ENCODE results near the gene ESPN. TPM values are rescaled to one million over a fixed set of nuclear protein-coding genes. Genes with fewer than 3 reads are reported as not detected.

Gene ESPN
- polyA plus RNA-seq, 1 donor (not counting 4 experiments of a cell fraction or from before 2014, with no cell fraction given): 0.47 TPM

DNA sequence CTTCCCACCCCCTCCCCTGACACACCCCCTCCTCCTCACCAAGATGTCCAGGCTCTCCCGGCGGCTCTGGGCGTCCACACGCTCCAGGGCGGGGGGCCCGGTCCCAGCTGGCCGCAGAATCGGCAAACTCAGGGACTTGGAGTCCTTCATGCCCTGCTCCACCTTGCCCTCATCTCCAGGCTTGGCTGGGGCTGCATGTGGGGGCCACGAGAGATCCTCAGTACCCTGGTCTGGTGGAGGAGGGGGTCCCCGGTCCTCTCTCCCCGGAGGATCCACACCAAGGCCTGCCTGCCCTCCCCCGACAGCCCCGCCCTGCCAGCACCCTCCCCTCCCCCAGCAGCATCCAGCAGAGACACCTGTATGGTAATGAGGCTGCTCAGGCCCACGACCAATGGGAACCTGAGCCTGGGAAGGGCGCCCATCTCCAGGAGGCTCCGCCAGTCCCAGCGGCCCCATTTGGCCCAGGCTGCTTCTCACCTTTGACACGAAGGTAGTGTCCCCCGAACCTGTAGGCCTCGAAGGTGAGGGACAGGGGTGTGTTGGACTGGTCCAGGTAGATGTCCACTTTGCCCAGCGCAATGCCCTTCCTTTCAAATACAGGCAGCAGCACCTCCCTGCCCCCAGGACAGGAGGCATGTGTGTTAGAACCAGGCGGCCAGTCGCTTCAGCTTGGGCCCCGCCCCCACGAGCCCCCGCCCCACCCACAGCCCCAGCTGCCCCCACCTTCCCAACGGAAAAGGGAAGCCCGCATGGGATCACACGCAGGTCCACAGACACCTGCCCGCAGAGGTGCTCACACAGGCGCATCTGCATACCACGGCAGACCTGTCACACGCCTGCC lies 49.6 kb downstream of the ESPN start:
- peaks cover 20% of the 10 kb centered on the region for H3K4me1 ChIP-seq (ENCODE audit: control insufficient read depth, extremely low read depth, insufficient read depth, low read length)
- no peak for FAIRE-seq
- dilution Hi-C loops (cut with MboI; ENCODE audit: extremely low pct_ligation_motif_present, low sequenced_read_pairs): no loop called here

DNA sequence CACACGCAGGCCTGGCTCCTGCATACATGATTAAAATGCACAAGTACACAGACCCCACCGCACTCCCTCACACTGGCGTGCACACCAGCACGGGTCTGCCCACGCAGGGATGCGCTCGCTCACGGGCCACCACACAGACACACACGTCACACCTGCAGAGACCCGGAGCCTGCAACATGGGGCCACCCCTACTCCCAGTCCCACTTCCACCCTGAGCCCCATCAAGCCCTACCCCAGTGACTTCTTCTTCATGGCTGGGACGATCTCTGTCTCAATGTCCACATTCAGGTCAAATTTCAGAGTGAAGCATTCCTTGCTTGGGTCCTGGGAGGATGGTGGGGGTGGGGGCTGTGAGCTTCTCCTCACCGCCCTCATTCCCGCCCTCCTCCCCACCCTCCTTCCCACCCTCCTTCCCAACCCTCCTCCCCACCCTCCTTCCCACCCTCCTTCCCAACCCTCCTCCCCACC lies 50.3 kb downstream of the ESPN start:
- Histone ChIP-seq H3K9me1 (ENCODE audit: control insufficient read depth, extremely low read depth, insufficient read depth, low read length) (peaks cover 2% of the 10 kb centered on the region), H3K4me2 (ENCODE audit: control insufficient read depth, extremely low read depth, insufficient read depth, low read depth, low read length) (no peak overlapping the region), H3K27ac (ENCODE audit: control insufficient read depth, insufficient read depth, low read length) (no peak overlapping the region), H3K4me1 (ENCODE audit: control insufficient read depth, extremely low read depth, insufficient read depth, low read length) (peaks cover 20% of the 10 kb centered on the region), H3K9ac (ENCODE audit: control insufficient read depth, extremely low read depth, insufficient read depth, low read length) (no peak overlapping the region), H3K27me3 (ENCODE audit: control insufficient read depth, extremely low read depth, insufficient read depth, low read length) (no peaks in the 10 kb centered on the region), H3K36me3 (ENCODE audit: control insufficient read depth in 2 of 2, extremely low read depth in 1 of 2, insufficient read depth in 2 of 2, low read length in 2 of 2) (peaks cover 23 to 32% of the 10 kb centered on the region in 2 experiments), H3K9me3 (ENCODE audit: control insufficient read depth, low read depth, low read length) (no peaks in the 10 kb centered on the region), H3K4me3 (ENCODE audit: control insufficient read depth in 2 of 3, extremely low read depth in 1 of 3, insufficient read depth in 2 of 3, low read depth in 1 of 3, low read length in 3 of 3) (no peak overlapping the region), H4K20me1 (ENCODE audit: control insufficient read depth, extremely low read depth, insufficient read depth, low read length) (no peaks in the 10 kb centered on the region), H2AFZ (ENCODE audit: control insufficient read depth, low read length) (no peak overlapping the region), H3K79me2 (ENCODE audit: control insufficient read depth, insufficient read depth, low read length) (no peaks in the 10 kb centered on the region)
- no peak for TF ChIP-seq CTCF (optimal IDR thresholded peaks at IDR 0.05 in 1 of 3, IDR thresholded peaks at IDR 0.05 in 1 of 3, conservative IDR thresholded peaks at IDR 0.05 in 1 of 3; ENCODE audit: extremely low read depth in 1 of 3, insufficient read depth in 2 of 3, low read length in 3 of 3)
- TF ChIP-seq EZH2 (IDR thresholded peaks at IDR 0.05; ENCODE audit: low read length): no peak
- no peak for FAIRE-seq
- dilution Hi-C loops (cut with MboI; ENCODE audit: extremely low pct_ligation_motif_present, low sequenced_read_pairs): no loop called here
- DNase-seq (ENCODE audit: low read depth, low spot score): no peak

More for the DNA sequence above, 49.6 kb downstream of the ESPN start:
- Histone ChIP-seq H3K9me3 (ENCODE audit: control insufficient read depth, low read depth, low read length) (no peaks in the 10 kb centered on the region), H3K27me3 (ENCODE audit: control insufficient read depth, extremely low read depth, insufficient read depth, low read length) (no peaks in the 10 kb centered on the region), H2AFZ (ENCODE audit: control insufficient read depth, low read length) (no peak overlapping the region), H3K4me3 (ENCODE audit: control insufficient read depth in 2 of 3, extremely low read depth in 1 of 3, insufficient read depth in 2 of 3, low read depth in 1 of 3, low read length in 3 of 3) (no peak overlapping the region), H3K27ac (ENCODE audit: control insufficient read depth, insufficient read depth, low read length) (no peak overlapping the region), H3K9me1 (ENCODE audit: control insufficient read depth, extremely low read depth, insufficient read depth, low read length) (peaks cover 2% of the 10 kb centered on the region), H3K36me3 (ENCODE audit: control insufficient read depth in 2 of 2, extremely low read depth in 1 of 2, insufficient read depth in 2 of 2, low read length in 2 of 2) (peaks cover 25 to 39% of the 10 kb centered on the region in 2 experiments), H3K9ac (ENCODE audit: control insufficient read depth, extremely low read depth, insufficient read depth, low read length) (no peak overlapping the region), H3K79me2 (ENCODE audit: control insufficient read depth, insufficient read depth, low read length) (no peaks in the 10 kb centered on the region), H3K4me2 (ENCODE audit: control insufficient read depth, extremely low read depth, insufficient read depth, low read depth, low read length) (no peak overlapping the region), H4K20me1 (ENCODE audit: control insufficient read depth, extremely low read depth, insufficient read depth, low read length) (no peaks in the 10 kb centered on the region)
- no peak for DNase-seq (ENCODE audit: low read depth, low spot score)
- TF ChIP-seq EZH2 (IDR thresholded peaks at IDR 0.05; ENCODE audit: low read length): no peak
- no peak for TF ChIP-seq CTCF (optimal IDR thresholded peaks at IDR 0.05 in 1 of 3, IDR thresholded peaks at IDR 0.05 in 1 of 3, conservative IDR thresholded peaks at IDR 0.05 in 1 of 3; ENCODE audit: extremely low read depth in 1 of 3, insufficient read depth in 2 of 3, low read length in 3 of 3)
